ENCODE data around the gene WNT3A.
"Not testable (repeated sequence)": the region's sequence is repeated elsewhere in the genome, so short reads cannot be mapped to it uniquely, and the experiment has no call there.

The WNT3A gene, protein sequence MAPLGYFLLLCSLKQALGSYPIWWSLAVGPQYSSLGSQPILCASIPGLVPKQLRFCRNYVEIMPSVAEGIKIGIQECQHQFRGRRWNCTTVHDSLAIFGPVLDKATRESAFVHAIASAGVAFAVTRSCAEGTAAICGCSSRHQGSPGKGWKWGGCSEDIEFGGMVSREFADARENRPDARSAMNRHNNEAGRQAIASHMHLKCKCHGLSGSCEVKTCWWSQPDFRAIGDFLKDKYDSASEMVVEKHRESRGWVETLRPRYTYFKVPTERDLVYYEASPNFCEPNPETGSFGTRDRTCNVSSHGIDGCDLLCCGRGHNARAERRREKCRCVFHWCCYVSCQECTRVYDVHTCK

DNA sequence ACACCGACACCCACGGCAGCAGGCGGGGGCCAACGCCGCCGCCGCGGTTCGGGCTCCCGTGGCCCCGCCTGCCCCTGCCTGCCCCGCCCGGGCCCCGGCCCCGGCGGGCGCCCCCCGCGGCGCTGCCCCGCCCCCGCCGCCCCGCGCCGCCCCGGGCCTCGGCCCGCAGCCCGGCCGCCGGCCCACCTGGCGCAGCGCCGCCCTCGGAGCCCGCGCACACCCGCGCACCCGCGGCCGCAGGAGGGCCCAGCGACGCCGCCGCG, at the start of gene WNT3A:
WNT3A (plus strand) TSS at position 213 of the 263 bp plus-strand sequence. CDS start 131 bp downstream, outside the sequence.
- DNase-seq = no peak

DNA sequence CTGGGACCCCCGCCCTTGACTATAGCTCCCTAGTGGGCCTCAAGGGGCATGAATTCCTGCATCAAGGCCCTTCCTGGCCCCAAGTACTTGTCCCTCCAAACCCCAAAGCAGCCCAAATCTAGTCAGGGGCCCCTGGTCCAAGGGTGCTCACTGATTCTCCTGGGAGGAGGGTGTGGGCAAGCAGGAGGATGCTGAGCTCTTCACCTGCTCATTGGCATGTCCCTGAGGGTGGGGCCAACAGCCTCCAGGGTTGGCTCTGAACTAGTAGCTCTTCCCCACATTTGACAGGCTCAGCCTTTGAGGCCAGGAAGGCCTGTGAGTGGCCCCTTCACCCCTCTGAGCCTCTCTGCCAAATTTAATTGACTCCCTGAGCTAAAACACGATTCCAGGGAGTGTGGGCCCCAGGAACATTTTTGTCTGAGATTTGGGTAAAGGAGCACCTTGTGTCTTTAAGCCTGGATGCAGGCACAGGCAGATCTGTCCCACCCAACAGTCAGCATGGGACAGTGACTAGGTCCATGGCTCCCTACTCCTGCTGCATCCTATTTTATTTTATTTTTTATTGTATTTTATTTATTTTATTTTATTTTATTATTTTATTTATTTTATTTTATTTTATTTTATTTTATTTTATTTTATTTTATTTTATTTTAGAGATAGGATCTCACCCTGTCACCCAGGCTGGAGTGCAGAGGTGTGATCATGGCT, 48.0 kb upstream of the WNT3A start:
- no peak for DNase-seq

DNA sequence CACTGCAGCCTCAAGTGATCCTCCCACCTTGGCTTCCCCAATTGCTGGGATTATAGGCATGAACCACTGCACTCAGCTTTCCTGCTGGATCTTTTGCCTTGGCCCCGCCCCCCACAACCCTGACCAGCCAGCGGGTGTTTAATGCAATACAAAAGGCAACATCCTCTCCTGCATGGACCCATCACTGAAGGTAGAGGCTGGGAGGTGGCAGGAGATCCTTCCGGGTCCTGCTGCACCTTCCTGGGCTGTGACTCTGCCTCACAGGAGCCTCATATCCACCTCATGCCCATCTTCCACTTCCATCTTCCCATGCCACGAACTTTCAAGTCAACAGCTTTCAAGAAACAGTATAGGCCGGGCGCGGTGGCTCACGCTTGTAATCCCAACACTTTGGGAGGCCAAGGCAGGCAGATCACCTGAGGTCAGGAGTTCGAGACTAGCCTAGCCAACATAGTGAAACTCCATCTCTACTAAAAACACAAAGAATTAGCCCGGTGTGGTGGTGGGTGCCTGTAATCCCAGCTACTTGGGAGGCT, 47.4 kb upstream of the WNT3A start:
- DNase-seq = no peak

DNA sequence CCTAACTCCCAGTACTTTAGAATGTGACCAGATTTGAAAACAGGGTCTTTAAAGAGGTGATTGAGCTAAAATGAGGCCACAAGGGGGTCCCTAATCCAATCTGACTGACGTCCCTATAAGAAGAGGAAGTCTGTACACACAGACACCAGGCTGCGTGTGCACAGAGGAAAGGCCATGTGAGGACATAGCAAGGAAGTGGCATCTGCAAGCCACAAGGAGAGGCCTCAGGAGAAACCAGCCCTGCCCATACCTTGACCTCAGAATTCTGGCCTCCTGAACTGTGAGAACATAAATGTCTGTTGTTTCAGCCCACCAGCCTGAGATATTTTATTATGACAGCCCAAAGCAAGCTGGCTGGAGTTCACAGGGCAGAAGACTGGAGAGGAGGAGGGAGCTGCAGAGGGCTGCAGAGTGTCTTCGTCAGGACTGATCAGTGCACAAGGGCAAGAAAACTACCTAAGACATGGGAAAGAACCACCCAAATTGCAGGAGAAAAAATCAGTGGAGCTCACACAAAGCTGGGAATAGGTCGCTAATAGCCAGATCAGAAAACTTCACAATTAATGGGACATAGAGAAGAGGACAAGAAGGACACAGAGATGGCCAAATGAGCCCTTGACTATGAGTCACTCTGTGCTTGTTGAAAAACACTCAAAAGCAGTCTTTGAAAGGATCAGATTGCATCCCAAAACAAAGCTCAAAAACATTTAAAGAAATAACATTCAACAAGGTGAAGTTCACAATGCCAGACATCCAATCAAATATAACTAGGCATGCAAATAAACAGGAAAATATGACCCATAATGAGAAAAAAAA, 44.9 kb upstream of the WNT3A start:
- DNase-seq = peak; percentile 46

DNA sequence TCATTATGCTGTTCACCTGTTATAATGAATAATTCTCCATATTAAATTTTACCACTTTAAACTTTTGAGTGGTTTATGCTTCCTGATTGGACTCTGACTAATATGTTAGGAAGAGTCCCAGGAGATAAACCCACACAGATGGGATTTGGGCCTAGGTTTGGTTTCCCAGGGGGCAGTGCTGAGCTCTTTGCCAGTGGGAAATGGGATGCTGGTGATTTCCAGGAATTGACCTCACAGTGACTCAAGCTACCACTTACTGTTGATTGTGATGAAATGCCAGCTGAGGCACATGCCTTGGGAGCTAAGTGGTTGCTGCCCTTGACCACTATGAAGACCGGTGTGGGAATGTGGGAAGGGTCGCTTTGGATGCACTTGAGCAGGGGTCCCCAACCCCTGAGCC, 40.1 kb upstream of the WNT3A start:
- not testable (repeated sequence) for DNase-seq

DNA sequence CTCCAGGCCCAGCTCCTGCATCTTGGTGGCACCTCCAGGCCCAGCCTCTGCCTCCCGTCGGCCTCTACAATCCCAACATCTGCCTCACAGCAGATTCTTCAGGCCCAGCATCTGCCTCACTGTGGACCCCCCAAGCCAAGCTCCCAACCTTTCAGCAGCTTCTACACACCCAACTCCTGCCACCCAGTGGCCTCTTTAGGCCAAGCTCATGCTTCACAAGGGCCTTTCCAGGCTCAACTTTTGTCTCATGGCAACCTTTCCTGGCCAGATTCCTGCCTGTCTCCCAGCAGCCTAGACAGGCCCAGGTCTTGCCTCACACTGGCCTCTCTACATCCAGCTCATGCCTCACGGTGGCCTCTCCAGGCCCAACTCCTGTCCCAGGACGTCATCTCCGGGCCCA, 39.0 kb upstream of the WNT3A start:
- not testable (repeated sequence) for DNase-seq

DNA sequence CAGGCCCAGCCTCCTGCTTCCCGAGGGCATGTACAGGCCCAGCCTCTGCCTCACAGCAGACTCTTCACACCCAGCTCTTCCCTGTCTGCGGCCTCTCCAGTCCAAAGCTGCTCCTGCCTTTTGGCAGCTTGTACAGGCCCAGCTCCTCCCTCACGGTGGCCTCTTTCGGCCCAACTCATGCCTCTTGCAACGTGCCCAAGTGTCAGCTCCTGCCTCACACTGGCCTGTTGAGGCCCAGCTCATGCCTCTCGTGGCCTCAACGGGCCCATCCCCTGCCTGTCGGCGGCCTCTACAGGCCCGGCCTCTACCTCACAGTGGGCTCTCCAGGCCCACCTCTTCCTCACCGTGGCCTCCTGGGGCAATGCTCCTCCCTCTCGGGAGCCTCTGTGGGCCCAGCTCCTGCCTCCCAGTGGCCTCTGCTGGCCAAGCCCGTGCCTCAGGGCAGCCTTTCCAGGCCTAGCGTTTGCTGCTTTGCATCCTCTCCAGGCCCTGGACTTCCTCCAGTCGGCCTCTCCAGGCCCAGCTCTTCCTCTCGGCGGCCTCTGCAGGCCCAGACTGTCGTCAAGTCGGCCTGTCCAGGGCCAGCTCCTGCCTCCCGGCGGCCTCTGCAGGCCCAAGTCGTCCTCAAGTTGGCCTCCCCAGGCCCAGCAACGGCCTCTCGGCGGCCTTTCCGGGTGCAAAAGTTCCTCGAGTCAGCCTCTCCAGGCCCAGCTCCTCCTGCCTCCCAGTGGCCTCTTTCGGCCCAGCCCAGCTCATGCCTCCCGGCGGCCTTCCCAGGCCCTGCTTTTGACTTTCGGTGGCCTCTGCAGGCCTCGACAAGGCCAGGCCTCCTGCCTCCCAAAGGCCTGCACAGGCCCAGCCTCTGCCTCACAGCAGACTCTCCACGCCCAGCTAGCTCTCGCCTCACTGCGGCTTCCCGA, 36.5 kb upstream of the WNT3A start:
- not testable (repeated sequence) for DNase-seq

DNA sequence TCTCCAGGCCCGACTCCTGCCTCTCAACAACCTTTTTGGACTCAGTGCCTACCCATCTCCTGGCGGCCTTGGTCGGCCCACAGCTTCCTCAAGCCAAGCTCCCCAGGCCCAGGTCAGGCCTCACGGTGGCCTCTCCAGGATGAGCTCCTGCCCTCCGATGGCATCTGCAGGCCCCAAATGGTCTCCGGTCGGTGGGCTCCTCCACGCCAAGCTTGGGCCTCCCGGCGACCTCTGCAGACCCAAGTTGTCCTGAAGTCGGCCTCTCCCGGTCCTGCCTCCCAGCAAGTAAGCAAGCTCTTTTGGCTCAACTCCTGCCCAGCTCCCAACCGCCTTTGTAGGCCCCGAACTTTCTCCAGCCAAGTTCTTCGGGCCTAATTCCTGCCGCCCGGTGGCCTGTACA, 35.6 kb upstream of the WNT3A start:
- not testable (repeated sequence) for DNase-seq

DNA sequence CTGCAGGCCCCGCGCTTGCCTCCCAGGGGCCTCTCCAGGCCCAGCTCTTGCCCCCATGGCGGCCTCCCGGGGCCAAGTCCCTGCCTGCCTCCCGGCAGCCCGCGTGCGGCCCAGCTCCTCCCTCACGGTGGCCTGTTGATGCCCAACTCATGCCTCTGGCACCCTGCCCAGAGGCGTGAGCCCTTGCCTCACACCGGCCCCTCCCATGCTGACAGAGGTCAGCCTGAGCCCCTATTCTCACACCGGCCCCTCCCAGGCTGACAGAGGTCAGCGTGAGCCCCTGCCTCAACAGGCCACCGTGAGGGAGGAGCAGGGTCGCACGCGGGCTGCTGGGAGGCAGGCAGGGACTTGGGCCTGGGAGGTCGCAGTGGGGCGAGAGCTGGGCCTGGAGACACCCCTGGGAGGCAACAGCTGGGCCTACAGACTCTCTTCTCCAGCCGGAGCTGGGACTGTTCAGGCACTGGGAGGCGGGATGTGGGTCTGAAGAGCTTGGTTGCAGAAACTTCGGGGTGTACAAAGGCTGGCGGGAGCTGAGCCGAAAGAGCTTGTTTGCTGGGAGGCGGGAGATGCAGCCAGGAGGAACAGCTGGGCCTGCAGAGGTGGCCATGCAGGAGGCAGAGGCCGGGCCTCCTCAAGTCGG, 35.0 kb upstream of the WNT3A start:
- not testable (repeated sequence) for DNase-seq

DNA sequence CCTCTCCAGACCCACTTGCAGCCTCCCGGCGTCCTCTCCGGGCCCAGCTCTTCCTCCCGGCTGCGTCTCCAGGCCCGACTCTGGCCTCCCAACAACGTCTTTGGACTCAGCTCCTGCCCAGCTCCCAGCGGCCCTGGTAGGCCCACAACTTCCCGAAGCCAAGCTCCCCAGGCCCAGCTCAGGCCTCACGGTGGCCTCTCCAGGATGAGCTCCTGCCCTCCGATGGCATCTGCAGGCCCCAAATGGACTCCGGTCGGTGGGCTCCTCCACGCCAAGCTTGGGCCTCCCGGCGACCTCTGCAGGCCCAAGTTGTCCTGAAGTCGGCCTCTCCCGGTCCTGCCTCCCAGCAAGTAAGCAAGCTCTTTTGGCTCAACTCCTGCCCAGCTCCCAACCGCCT, 34.5 kb upstream of the WNT3A start:
- DNase-seq = not testable (repeated sequence)

DNA sequence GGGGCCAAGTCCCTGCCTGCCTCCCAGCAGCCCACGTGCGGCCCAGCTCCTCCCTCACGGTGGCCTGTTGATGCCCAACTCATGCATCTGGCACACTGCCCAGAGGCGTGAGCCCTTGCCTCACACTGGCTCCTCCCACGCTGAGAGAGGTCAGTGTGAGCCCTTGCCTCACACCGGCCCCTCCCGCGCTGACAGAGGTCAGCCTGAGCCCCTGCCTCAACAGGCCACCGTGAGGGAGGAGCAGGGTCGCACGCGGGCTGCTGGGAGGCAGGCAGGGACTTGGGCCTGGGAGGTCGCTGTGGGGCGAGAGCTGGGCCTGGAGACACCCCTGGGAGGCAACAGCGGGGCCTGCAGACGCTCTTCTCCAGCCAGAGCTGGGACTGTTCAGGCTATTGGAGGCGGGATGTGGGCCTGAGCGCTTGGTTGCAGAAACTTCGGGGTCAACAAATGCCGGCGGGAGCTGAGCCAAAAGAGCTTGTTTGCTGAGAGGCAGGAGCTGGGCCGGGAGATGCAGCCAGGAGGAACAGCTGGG, 33.9 kb upstream of the WNT3A start:
- DNase-seq = not testable (repeated sequence)

DNA sequence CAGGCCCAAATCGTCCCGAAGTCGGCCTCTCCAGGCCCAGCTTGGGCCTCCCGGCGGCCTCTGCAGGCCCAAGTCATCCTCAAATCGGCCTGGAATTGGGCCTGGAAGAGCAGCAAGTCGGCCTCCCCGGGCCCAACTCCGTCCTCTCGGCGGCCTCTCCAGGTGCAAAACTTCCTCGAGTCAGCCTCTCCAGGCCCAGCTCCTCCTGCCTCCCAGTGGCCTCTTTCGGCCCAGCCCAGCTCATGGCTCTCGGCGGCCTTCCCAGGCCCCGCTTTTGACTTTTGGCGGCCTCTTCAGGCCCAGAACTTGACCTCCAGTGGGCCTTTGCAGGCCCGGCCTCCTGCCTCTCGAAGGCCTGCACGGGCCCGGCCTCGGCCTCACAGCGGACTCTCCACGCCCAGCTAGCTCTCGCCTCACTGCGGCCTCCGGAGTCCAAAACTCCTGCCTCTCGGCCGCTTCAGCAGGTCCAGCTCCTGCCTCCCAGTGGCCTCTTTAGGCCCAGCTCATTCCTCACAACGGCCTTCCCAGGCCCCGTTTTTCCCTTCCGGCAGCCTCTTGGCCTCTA, 33.0 kb upstream of the WNT3A start:
- DNase-seq = not testable (repeated sequence)

DNA sequence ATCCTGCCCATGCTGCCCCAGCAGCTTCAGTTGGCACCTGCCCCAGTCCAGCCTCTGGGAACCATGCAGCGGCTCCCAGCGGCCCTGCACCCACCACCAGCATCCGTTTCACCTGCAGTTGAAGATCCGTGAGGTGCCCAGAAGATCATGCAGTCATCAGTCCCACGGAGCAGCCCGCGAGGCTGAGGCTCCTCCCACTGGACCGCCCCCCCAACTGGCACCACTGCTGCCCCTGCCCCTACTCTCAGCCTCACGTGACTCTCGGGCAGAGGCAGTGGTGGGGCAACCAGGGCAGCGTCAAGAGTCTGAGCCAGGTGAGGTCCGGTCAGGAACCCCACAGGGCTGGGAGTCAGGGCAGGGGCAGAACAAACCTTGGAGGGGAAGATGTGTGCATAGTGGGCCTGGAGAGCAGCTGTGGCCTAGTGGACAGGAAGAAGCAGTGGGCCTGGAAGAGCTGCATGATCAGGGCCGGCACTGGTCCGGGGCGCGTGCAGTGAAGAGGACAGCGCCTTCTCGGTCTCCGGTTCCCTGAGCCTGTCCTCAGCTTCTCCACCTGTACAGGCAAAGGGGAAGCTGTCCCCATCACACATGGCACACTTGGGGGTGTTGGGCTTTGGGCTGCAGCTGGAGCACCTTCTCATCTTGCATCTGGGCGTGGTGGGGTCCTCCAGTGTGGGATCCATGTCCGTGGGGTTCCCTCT, 31.1 kb upstream of the WNT3A start:
- not testable (repeated sequence) for DNase-seq

DNA sequence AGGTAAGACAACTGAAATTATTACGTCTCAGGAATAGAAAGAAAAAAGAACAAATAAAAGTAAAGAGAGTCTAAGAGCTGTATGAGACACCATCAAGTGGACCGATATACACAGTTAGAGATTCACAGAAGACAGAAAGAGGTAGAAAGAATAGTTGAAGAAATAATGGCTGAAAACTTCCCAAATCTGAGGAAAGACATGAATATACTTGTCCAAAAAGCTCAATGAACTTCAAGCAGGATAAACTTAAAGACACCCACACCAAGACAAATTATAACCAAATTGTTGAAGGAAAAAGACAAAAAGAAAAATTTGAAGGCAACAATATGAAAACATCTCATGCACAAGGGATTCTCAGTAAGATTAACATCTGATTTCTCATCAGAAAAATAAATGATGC, 19.6 kb upstream of the WNT3A start:
- no peak for DNase-seq

DNA sequence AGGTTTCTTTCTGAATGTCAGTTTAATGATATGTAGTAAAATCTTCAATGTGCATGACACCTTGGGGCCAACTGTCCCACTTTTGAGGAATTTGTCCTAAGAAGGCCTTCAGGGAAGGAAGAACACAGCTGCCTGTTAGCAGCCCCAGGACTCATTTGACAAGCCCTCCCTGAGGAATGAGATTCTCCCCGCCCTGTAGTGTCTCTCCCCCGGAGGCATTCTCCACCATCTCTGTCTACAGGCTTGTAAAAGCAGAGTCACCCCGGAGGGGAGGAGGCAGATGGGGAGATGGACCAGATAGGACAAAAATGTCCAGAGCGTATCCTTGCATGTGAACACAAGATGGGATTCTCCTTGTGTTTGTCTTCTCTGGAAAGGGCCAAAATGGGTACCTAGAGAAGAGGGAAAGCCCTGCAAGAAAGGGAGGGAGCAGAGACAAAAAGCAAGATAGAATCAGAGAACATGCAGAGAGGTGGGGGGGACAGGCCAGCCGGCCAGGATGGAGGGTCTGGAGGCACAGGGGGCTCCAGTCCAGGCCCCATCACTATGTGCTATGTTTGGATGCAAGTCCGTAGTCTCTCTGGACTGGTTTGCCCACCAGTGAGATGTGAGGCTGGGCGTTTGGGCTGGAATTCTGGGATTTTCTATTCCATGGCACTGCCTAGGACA, 12.0 kb upstream of the WNT3A start:
- DNase-seq = no peak

DNA sequence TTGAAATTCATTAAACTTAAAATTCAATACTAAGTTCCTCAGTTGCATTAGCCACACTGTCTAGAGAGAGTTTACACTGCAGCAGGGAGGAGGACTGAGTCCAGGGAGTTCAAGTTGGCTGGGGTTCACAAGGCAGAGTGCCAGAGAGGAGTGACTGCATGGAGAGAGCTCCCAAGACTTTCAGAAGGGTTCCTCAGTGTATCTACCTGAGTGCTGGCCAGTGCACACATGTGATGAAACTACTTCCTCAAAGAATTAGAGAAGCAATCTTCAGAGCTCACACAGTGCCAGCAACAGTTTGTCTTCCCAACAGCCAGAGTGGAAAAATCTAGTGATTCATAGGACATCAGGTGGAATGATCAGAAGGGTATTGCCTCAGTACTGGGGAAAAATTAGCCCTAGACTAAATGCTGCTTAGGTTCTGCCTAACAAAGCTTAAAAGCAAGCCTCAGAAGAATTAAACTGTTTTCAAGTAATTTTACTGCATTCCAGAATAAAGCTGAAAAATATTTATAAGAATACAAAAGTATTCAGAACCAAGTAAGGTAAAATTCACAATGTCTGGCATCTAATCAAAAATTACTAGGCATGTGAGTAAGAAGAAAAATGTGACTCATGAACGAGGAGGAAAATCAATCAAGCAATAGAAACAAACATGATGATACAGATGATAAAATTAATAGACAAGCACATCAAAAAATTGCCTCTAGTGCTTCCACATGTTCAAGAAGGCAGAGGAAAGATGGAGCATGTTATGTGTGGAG, 10.4 kb upstream of the WNT3A start:
- no peak for DNase-seq

DNA sequence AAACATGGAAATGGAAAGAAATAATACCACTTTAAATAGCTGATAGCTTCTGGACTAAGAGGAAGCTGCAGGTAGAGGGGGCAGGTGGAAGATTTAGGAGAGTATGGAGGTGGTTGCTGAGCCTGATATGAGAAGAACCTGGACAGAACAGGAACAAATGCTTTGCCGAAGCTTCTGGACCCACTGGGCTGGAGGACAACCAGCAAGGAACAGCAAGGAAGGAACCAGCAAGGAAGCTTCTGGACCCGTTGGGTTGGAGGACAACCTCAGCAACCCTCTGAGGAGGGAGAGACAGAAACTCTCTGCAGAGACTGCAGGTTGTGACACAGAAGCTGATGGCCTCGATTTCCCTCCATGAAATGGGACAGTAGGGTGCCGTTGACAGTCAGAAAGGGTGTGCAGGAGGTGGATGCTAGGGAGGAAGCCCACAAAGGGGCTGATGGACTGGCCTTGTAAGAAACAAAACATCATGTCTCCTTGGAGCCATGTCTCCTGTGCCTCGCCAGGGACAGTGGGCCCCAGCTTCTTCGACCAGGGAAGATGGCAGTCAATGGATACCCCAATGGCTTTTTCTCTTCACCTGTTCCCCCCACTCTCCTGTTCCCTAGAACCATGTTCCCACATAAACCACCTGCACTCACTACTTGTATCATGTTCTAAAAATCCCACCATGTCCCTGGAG, 8.3 kb upstream of the WNT3A start:
- DNase-seq = no peak

All from DMS79 (cell line).